Measurements from ENCODE around the gene COL11A2. TPM values are rescaled to one million over a fixed set of nuclear protein-coding genes. Genes with fewer than 3 reads are reported as not detected.

COL11A2 gene
- total RNA-seq, 1 experiment from 2014 or later: 3.7 TPM

GRCh38 chr6:33171016-33171879 lies 21.0 kb downstream of the COL11A2 start:
- Mint-ChIP-seq H3K36me3 (no peaks in the 10 kb centered on the region), H3K27ac (no peak overlapping the region), H3K4me1 (0 out of 2 replicates have a peak, but pooled peaks cover 3% of the 10 kb centered on the region), H3K27me3 (ENCODE audit: low read depth) (peaks cover 6% of the 10 kb centered on the region; the same call in 1 of the 2 replicates), H3K9me3 (no peaks in the 10 kb centered on the region), H3K4me3 (no peak overlapping the region)
- ChIA-PET CTCF (interaction anchor here (1.0 to 2.7 kb wide), 5 partner anchors 9 to 171 kb away, joined by 3 to 34 read pairs (median 14); no protein-coding TSS in a partner anchor), POLR2A (no interaction called here)
- ATAC-seq (no peak), DNase-seq (ENCODE audit: low spot score) (no peak)
- TF ChIP-seq KAT7 (CRISPR knock-in tag; IDR thresholded peaks at IDR 0.05; ENCODE audit: borderline replicate concordance) (no peak), EMX1 (CRISPR knock-in tag; IDR thresholded peaks at IDR 0.05) (no peak)

GRCh38 chr6:33170176-33171015 lies 21.9 kb downstream of the COL11A2 start:
- CTCF ChIA-PET: interaction anchor here (1.0 kb wide), 1 partner anchor 9 kb away, joined by 3 read pairs; no protein-coding TSS in a partner anchor
- DNase-seq (ENCODE audit: low spot score) (no peak), ATAC-seq (no peak)
- no peaks in the 10 kb centered on the region for H3K36me3 Mint-ChIP-seq
- no peak overlapping the region for H3K4me3 Mint-ChIP-seq
- POLR2A ChIA-PET: no interaction called here
- 0 out of 2 replicates have a peak, but pooled peaks cover 3% of the 10 kb centered on the region for H3K4me1 Mint-ChIP-seq
- H3K27ac Mint-ChIP-seq: no peak overlapping the region
- no peaks in the 10 kb centered on the region for H3K9me3 Mint-ChIP-seq
- H3K27me3 Mint-ChIP-seq (ENCODE audit: low read depth): peaks cover 1% of the 10 kb centered on the region; the same call in 1 of the 2 replicates
- TF ChIP-seq ZNF423 (CRISPR knock-in tag; IDR thresholded peaks at IDR 0.05): no peak
- TF ChIP-seq, protein P1, sequence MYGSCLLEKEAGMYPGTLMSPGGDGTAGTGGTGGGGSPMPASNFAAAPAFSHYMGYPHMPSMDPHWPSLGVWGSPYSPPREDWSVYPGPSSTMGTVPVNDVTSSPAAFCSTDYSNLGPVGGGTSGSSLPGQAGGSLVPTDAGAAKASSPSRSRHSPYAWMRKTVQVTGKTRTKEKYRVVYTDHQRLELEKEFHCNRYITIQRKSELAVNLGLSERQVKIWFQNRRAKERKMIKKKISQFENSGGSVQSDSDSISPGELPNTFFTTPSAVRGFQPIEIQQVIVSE (CRISPR knock-in tag; IDR thresholded peaks at IDR 0.05; ENCODE audit: borderline replicate concordance): no peak
- TF ChIP-seq GTF2I (CRISPR knock-in tag; conservative IDR thresholded peaks at IDR 0.05): no peak
- TF ChIP-seq ATF3 (CRISPR knock-in tag; conservative IDR thresholded peaks at IDR 0.05): no peak
- TF ChIP-seq HMGXB4 (CRISPR knock-in tag; IDR thresholded peaks at IDR 0.05): no peak
- TF ChIP-seq ZBTB21 (CRISPR knock-in tag; IDR thresholded peaks at IDR 0.05; ENCODE audit: borderline replicate concordance): no peak
- TF ChIP-seq MYBL2 (CRISPR knock-in tag; IDR thresholded peaks at IDR 0.05): no peak
- TF ChIP-seq CREB1 (CRISPR knock-in tag; IDR thresholded peaks at IDR 0.05): no peak
- no peak for TF ChIP-seq PRRX2 (CRISPR knock-in tag; IDR thresholded peaks at IDR 0.05)
- no peak for TF ChIP-seq JAZF1 (CRISPR knock-in tag; IDR thresholded peaks at IDR 0.05)
- TF ChIP-seq ZNF532 (CRISPR knock-in tag; IDR thresholded peaks at IDR 0.05; ENCODE audit: borderline replicate concordance): no peak
- TF ChIP-seq GRHL2 (CRISPR knock-in tag; IDR thresholded peaks at IDR 0.05; ENCODE audit: insufficient replicate concordance, severe bottlenecking): no peak
- TF ChIP-seq, protein P2, sequence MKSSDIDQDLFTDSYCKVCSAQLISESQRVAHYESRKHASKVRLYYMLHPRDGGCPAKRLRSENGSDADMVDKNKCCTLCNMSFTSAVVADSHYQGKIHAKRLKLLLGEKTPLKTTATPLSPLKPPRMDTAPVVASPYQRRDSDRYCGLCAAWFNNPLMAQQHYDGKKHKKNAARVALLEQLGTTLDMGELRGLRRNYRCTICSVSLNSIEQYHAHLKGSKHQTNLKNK (CRISPR knock-in tag; IDR thresholded peaks at IDR 0.05): no peak
- TF ChIP-seq, protein P3, sequence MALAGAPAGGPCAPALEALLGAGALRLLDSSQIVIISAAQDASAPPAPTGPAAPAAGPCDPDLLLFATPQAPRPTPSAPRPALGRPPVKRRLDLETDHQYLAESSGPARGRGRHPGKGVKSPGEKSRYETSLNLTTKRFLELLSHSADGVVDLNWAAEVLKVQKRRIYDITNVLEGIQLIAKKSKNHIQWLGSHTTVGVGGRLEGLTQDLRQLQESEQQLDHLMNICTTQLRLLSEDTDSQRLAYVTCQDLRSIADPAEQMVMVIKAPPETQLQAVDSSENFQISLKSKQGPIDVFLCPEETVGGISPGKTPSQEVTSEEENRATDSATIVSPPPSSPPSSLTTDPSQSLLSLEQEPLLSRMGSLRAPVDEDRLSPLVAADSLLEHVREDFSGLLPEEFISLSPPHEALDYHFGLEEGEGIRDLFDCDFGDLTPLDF (CRISPR knock-in tag; IDR thresholded peaks at IDR 0.05): no peak
- no peak for TF ChIP-seq OVOL2 (CRISPR knock-in tag; IDR thresholded peaks at IDR 0.05; ENCODE audit: borderline replicate concordance)
- TF ChIP-seq CTCF (IDR thresholded peaks at IDR 0.05): no peak
- no peak for TF ChIP-seq ZSCAN18 (CRISPR knock-in tag; IDR thresholded peaks at IDR 0.05)
